DOHH2 (cell line): Measurements from ENCODE around the gene EXOC6B.

Experiments
- CTCF ChIP-seq: fragments of 200-600 bp; sonication (generic); IDR thresholded peaks from one replicate; pipeline ENCODE4 v1.5.1; 2014; ENCODE audit warnings: antibody characterized with exemption, mild to moderate bottlenecking, low read depth, low read length; ENCODE audit not compliant: poor library complexity, severe bottlenecking
- EZH2phosphoT487 ChIP-seq: fragments of 200-600 bp; sonication (generic); IDR thresholded peaks from 2 replicates; pipeline ENCODE4 v1.6.1; 2017; ENCODE audit warnings: borderline replicate concordance, mild to moderate bottlenecking, antibody characterized with exemption, low read length, moderate library complexity, mixed read lengths

- no peak for TF ChIP-seq CTCF
- no peak for TF ChIP-seq EZH2phosphoT487
Measured at GRCh38 chr2:72255540-72255939, 570.3 kb downstream of the EXOC6B start.
